ENCODE results near the gene HDHD2. TPM values are rescaled to one million over a fixed set of nuclear protein-coding genes. Genes with fewer than 3 reads are reported as not detected.
"Not testable (repeated sequence)": the region's sequence is repeated elsewhere in the genome, so short reads cannot be mapped to it uniquely, and the experiment has no call there.

The HDHD2 gene, protein sequence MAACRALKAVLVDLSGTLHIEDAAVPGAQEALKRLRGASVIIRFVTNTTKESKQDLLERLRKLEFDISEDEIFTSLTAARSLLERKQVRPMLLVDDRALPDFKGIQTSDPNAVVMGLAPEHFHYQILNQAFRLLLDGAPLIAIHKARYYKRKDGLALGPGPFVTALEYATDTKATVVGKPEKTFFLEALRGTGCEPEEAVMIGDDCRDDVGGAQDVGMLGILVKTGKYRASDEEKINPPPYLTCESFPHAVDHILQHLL
- 6.3 TPM in 2 replicates for total RNA-seq (2014; rRNA removed)
- percentile 65 among the genes with signal in this experiment for Bru-seq, nascent RNA
- BruChase-seq, experiment 1, labeled RNA remaining after a 6-hour chase, result percentile 66 among the genes with signal in this experiment
- percentile 69 among the genes with signal in this experiment for BruChase-seq, experiment 2, labeled RNA remaining after a 2-hour chase
- long read RNA-seq, transcript HDHD2-205 (7 exons, 2,224 nt), result minor isoform, 14 of 54 reads
- long read RNA-seq, transcript HDHD2-201 (7 exons, 2,212 nt), result major isoform, 29 of 54 reads
- long read RNA-seq, partial matches to known transcripts, result 2 of 54 reads
- long read RNA-seq, other reads (novel, unspliced or antisense), result 8 of 54 reads

DNA sequence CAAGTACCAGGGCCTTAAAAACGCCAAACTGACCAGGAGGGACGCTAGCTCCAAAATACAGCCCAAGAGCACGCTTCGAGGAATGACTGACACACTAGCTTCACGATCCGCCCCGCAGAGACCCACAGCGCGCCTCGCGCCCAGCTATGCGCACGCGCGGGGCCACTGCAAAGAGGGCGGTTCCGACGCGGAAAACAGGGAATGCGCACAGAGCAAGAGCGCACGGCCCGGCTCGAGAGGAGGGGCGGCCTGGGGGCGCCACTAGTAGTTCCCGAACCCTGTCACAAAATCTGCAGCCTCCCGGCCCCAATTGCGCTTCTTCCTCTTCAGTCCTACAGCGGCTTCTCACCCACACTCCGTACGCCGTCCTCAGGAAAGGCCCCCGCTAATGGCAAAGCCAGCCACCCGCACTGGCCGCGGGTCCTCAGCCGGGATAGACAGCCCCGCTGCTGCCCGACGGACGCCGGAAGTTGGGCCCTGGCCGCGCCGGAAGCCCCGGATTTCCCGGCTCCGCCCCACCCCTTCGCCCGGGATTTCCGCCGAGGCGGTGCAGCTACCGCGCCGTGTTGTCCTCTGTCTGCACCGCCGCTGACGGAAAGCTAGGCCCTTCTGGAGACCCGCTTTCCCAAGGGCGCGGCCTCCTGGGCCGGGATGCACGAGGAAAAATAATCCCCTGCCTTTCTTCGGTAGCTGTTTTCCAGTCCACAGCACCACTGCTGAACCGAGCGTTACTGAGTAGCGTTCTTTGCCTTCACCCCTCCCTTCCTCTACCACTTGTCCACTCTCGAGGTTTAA lies at the start of gene HDHD2:
Gene HDHD2, minus strand, starts transcription at position 472 of the 795 bp plus-strand sequence. CDS start 14,061 bp downstream, outside the sequence.
- H3K36me3 ChIP-seq (ENCODE audit: low read depth, low read length), result no peaks in the 10 kb centered on the region
- intact Hi-C loops (cut with micrococcal nuclease), result loop anchor here (1.0 kb wide), 2 partner anchors 26 to 54 kb away; partner anchors contain the start of gene IER3IP1
- H3K79me2 ChIP-seq (ENCODE audit: low read length), result peaks cover 25% of the 10 kb centered on the region
- H3K4me2 ChIP-seq (ENCODE audit: low read length), result peak within 1 kb of the TSS; percentile 96
- no peaks in the 10 kb centered on the region for H3F3A ChIP-seq (ENCODE audit: low read length, unreplicated experiment)
- H3K27ac ChIP-seq (ENCODE audit: low read length), result peak within 1 kb of the TSS; percentile 59
- ChIA-PET CTCF (no interaction called here), POLR2A (ENCODE audit: unreplicated experiment) (interaction anchor here (0.6 kb wide), 1 partner anchor 1052 kb away, joined by 3 read pairs; the partner anchor contains the start of gene ATP5F1A)
- no peaks in the 10 kb centered on the region for H4K20me1 ChIP-seq (ENCODE audit: low read length)
- peak within 1 kb of the TSS; percentile 88 for H3K9ac ChIP-seq (ENCODE audit: low read length)
- ATAC-seq (peak; percentile 91), DNase-seq (peak; percentile 58)
- H3K9me3 ChIP-seq (ENCODE audit: low read length), result no peaks in the 10 kb centered on the region
- TSS peak; percentile 65 for BruUV-seq (replicated peaks)
- H3K4me3 ChIP-seq (ENCODE audit: low read length), result peak within 1 kb of the TSS; percentile 79
- no peaks in the 10 kb centered on the region for H3K4me1 ChIP-seq (ENCODE audit: insufficient read depth, low read length)
- H2AFZ ChIP-seq (ENCODE audit: low read length), result peak within 1 kb of the TSS; percentile 85
- no peaks in the 10 kb centered on the region for H3K27me3 ChIP-seq (ENCODE audit: low read length)
- H3K9me2 ChIP-seq (replicated peaks; ENCODE audit: low read length), result no peaks in the 10 kb centered on the region
- no peak for TF ChIP-seq EZH2 (IDR thresholded peaks at IDR 0.05; ENCODE audit: low read length, unreplicated experiment)
- no peak for TF ChIP-seq EZH2phosphoT487 (IDR thresholded peaks at IDR 0.05; ENCODE audit: borderline replicate concordance, low read length)
- TF ChIP-seq, protein P1, sequence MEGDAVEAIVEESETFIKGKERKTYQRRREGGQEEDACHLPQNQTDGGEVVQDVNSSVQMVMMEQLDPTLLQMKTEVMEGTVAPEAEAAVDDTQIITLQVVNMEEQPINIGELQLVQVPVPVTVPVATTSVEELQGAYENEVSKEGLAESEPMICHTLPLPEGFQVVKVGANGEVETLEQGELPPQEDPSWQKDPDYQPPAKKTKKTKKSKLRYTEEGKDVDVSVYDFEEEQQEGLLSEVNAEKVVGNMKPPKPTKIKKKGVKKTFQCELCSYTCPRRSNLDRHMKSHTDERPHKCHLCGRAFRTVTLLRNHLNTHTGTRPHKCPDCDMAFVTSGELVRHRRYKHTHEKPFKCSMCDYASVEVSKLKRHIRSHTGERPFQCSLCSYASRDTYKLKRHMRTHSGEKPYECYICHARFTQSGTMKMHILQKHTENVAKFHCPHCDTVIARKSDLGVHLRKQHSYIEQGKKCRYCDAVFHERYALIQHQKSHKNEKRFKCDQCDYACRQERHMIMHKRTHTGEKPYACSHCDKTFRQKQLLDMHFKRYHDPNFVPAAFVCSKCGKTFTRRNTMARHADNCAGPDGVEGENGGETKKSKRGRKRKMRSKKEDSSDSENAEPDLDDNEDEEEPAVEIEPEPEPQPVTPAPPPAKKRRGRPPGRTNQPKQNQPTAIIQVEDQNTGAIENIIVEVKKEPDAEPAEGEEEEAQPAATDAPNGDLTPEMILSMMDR (conservative IDR thresholded peaks at IDR 0.05; ENCODE audit: low read depth, low read length), result no peak

DNA sequence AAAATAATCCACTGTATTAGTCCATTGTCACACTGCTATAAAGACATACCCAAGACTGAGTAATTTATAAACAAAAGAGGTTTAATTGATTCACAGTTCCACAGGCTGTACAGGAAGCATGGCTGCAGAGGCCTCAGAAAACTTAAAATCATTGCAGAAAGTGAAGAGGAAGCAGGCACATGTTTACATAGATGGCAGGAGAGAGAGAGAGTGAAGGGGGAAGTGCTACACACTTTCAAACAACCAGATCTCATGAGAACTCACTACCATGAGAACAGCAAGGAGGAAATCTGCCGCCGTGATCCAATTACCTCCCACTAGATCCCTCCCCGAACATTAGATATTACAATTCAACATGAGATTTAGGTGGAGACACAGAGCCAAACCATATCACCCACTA lies 45.7 kb upstream of the HDHD2 start:
- H3K4me3 ChIP-seq (ENCODE audit: low read length); H3K9me2 ChIP-seq (replicated peaks; ENCODE audit: low read length); H3K9ac ChIP-seq (ENCODE audit: low read length); H3K4me2 ChIP-seq (ENCODE audit: low read length); POLR2A ChIA-PET (ENCODE audit: unreplicated experiment); H2AFZ ChIP-seq (ENCODE audit: low read length); H3F3A ChIP-seq (ENCODE audit: low read length, unreplicated experiment); H3K27me3 ChIP-seq (ENCODE audit: low read length); H4K20me1 ChIP-seq (ENCODE audit: low read length); ATAC-seq; intact Hi-C loops (cut with micrococcal nuclease); H3K36me3 ChIP-seq (ENCODE audit: low read depth, low read length); BruUV-seq (replicated peaks); CTCF ChIA-PET; H3K9me3 ChIP-seq (ENCODE audit: low read length); H3K27ac ChIP-seq (ENCODE audit: low read length); DNase-seq; H3K79me2 ChIP-seq (ENCODE audit: low read length); H3K4me1 ChIP-seq (ENCODE audit: insufficient read depth, low read length): not testable (repeated sequence)

DNA sequence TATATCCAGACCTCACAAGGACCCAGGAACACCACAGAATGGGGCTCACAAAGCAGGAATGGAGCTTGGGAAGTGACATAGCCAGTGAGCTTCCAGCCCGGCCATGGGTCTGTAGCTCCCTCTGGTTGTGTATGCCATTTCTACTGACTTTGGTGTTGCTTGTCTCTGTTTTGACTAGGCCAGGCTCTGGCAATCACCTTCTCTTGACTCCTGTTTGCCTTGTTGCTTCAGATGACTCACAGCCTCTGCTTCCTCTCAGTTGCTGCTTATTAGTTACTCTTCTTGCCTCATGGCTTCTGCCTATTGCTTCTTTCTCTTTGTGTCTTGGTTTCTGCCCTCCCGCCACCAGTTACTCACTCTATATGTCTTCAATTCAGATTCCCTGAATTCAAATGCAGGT lies 41.7 kb upstream of the HDHD2 start:
- no peak overlapping the region for H3K27ac ChIP-seq (ENCODE audit: low read length)
- H3K9me3 ChIP-seq (ENCODE audit: low read length), result no peaks in the 10 kb centered on the region
- H3K36me3 ChIP-seq (ENCODE audit: low read depth, low read length), result no peaks in the 10 kb centered on the region
- no peak overlapping the region for H2AFZ ChIP-seq (ENCODE audit: low read length)
- H3K9me2 ChIP-seq (replicated peaks; ENCODE audit: low read length), result no peaks in the 10 kb centered on the region
- H3K9ac ChIP-seq (ENCODE audit: low read length), result no peak overlapping the region
- H3K4me1 ChIP-seq (ENCODE audit: insufficient read depth, low read length), result no peaks in the 10 kb centered on the region
- peak; percentile 26 for DNase-seq
- POLR2A ChIA-PET (ENCODE audit: unreplicated experiment), result no interaction called here
- BruUV-seq (replicated peaks), result no TSS peak
- CTCF ChIA-PET, result no interaction called here
- no peak overlapping the region for H3K4me2 ChIP-seq (ENCODE audit: low read length)
- H3K4me3 ChIP-seq (ENCODE audit: low read length), result no peak overlapping the region
- H3K27me3 ChIP-seq (ENCODE audit: low read length), result no peaks in the 10 kb centered on the region
- no peaks in the 10 kb centered on the region for H3K79me2 ChIP-seq (ENCODE audit: low read length)
- no peaks in the 10 kb centered on the region for H4K20me1 ChIP-seq (ENCODE audit: low read length)
- TF ChIP-seq EZH2 (IDR thresholded peaks at IDR 0.05; ENCODE audit: low read length, unreplicated experiment) (no peak), EZH2phosphoT487 (IDR thresholded peaks at IDR 0.05; ENCODE audit: borderline replicate concordance, low read length) (no peak)
- TF ChIP-seq, protein P1 (conservative IDR thresholded peaks at IDR 0.05; ENCODE audit: low read depth, low read length), result no peak
- no peaks in the 10 kb centered on the region for H3F3A ChIP-seq (ENCODE audit: low read length, unreplicated experiment)
- ATAC-seq, result peak; percentile 69
- intact Hi-C loops (cut with micrococcal nuclease), result no loop called here
